ENCODE measurements around the gene AIFM1.

AIFM1 gene

GRCh38 chrX:130136496-130136895, 29.1 kb downstream of the AIFM1 start:
- no peak for ATAC-seq
- TF ChIP-seq TCF4 (CRISPR knock-in tag; IDR thresholded peaks at IDR 0.05; ENCODE audit: borderline replicate concordance) = no peak
- no peak for TF ChIP-seq ISL1 (CRISPR knock-in tag; IDR thresholded peaks at IDR 0.05)
- TF ChIP-seq OSR1 (CRISPR knock-in tag; IDR thresholded peaks at IDR 0.05) = no peak
- TF ChIP-seq TOX (CRISPR knock-in tag; IDR thresholded peaks at IDR 0.05; ENCODE audit: borderline replicate concordance) = no peak
- TF ChIP-seq ZNF8 (CRISPR knock-in tag; IDR thresholded peaks at IDR 0.05) = no peak
- TF ChIP-seq ESRRG (CRISPR knock-in tag; IDR thresholded peaks at IDR 0.05) = no peak
- no peak for TF ChIP-seq ZC3H10 (CRISPR knock-in tag; IDR thresholded peaks at IDR 0.05)
- no peak for TF ChIP-seq ZFP30 (CRISPR knock-in tag; IDR thresholded peaks at IDR 0.05)
- no peak for TF ChIP-seq ZFP3 (CRISPR knock-in tag; IDR thresholded peaks at IDR 0.05)
- TF ChIP-seq ZNF565 (CRISPR knock-in tag; conservative IDR thresholded peaks at IDR 0.05; ENCODE audit: low read depth) = no peak
- no peak for TF ChIP-seq CSDC2 (CRISPR knock-in tag; IDR thresholded peaks at IDR 0.05)
- TF ChIP-seq PATZ1 (CRISPR knock-in tag; IDR thresholded peaks at IDR 0.05; ENCODE audit: borderline replicate concordance) = no peak
- no peak for TF ChIP-seq BACH2 (CRISPR knock-in tag; IDR thresholded peaks at IDR 0.05; ENCODE audit: borderline replicate concordance)
- TF ChIP-seq GLIS3 (CRISPR knock-in tag; IDR thresholded peaks at IDR 0.05) = no peak
- no peak for TF ChIP-seq RARB (CRISPR knock-in tag; IDR thresholded peaks at IDR 0.05)
- TF ChIP-seq ARNTL (CRISPR knock-in tag; IDR thresholded peaks at IDR 0.05; ENCODE audit: borderline replicate concordance, low read depth) = no peak

GRCh38 chrX:130130990-130131389, 34.7 kb downstream of the AIFM1 start:
- no peak for ATAC-seq
- TF ChIP-seq GLIS3 (CRISPR knock-in tag; IDR thresholded peaks at IDR 0.05) (no peak), SNAI2 (CRISPR knock-in tag; IDR thresholded peaks at IDR 0.05) (no peak), CREB5 (CRISPR knock-in tag; IDR thresholded peaks at IDR 0.05; ENCODE audit: low read depth) (no peak), BACH2 (CRISPR knock-in tag; IDR thresholded peaks at IDR 0.05; ENCODE audit: borderline replicate concordance) (no peak), PPARA (CRISPR knock-in tag; IDR thresholded peaks at IDR 0.05; ENCODE audit: borderline replicate concordance) (no peak), RARB (CRISPR knock-in tag; IDR thresholded peaks at IDR 0.05) (no peak), TSHZ2 (CRISPR knock-in tag; IDR thresholded peaks at IDR 0.05) (no peak), TOX (CRISPR knock-in tag; IDR thresholded peaks at IDR 0.05; ENCODE audit: borderline replicate concordance) (no peak), CSRNP3 (CRISPR knock-in tag; IDR thresholded peaks at IDR 0.05) (no peak), ZNF565 (CRISPR knock-in tag; conservative IDR thresholded peaks at IDR 0.05; ENCODE audit: low read depth) (no peak), ISL1 (CRISPR knock-in tag; IDR thresholded peaks at IDR 0.05) (no peak), PATZ1 (CRISPR knock-in tag; IDR thresholded peaks at IDR 0.05; ENCODE audit: borderline replicate concordance) (no peak), ZC3H10 (CRISPR knock-in tag; IDR thresholded peaks at IDR 0.05) (no peak), POU6F1 (CRISPR knock-in tag; IDR thresholded peaks at IDR 0.05; ENCODE audit: borderline replicate concordance, low read depth) (no peak), ZFP3 (CRISPR knock-in tag; IDR thresholded peaks at IDR 0.05) (no peak), ARNTL (CRISPR knock-in tag; IDR thresholded peaks at IDR 0.05; ENCODE audit: borderline replicate concordance, low read depth) (no peak), ZFP30 (CRISPR knock-in tag; IDR thresholded peaks at IDR 0.05) (no peak), ZNF8 (CRISPR knock-in tag; IDR thresholded peaks at IDR 0.05) (no peak), CSDC2 (CRISPR knock-in tag; IDR thresholded peaks at IDR 0.05) (no peak)
